Urinary bladder (tissue), 4 donors: Measurements from ENCODE around the gene MIX23. TPM values are rescaled to one million over a fixed set of nuclear protein-coding genes. Genes with fewer than 3 reads are reported as not detected.
A peak's percentile ranks its signal among the peaks of the same experiment; 100 is the strongest.

Source experiments
- DNase-seq: peaks from one replicate; pipeline ENCODE4 v3.0.0-alpha.2; 2015; ENCODE audit errors: extremely low spot score
- H3K27ac ChIP-seq: one replicate; pipeline ENCODE4 v1.5.1; 2013; ENCODE audit warnings: low read depth, mild to moderate bottlenecking, moderate library complexity
- H3K36me3 ChIP-seq: one replicate; pipeline ENCODE4 v1.6.1; 2013; ENCODE audit warnings: mild to moderate bottlenecking, moderate library complexity; ENCODE audit not compliant: insufficient read depth
- H3K4me1 ChIP-seq: one replicate; pipeline ENCODE4 v1.6.1; 2013; ENCODE audit warnings: mild to moderate bottlenecking, moderate library complexity; ENCODE audit not compliant: insufficient read depth
- H3K4me3 ChIP-seq: one replicate; pipeline ENCODE4 v1.5.1; 2013; ENCODE audit warnings: low read depth, low read length
- WGBS: extraction: QIAGEN DNeasy Blood & Tissue Kit; methylation state at CpG from one replicate; pipeline ENCODE4 v1.1.7; 2013; 5-methylcytosine and 5-hydroxymethylcytosine counted together
- polyA plus RNA-seq: library from polyadenylated mRNA; stranded (reverse); fragments of 200-250 nt; gene quantifications from one replicate; pipeline ENCODE4 v1.2.3, GENCODE V29; 2013
- total RNA-seq: library from RNA; depleted of rRNA; stranded (reverse); fragments of >200 nt; gene quantifications from one replicate; pipeline ENCODE4 v1.2.3, GENCODE V29; 2014
- donor health status: healthy with polysubstance abuse.
- donor health status: healthy.

The MIX23 gene
- total and polyA plus RNA-seq, 2 donors = 13.1 to 40.0 TPM

DNA sequence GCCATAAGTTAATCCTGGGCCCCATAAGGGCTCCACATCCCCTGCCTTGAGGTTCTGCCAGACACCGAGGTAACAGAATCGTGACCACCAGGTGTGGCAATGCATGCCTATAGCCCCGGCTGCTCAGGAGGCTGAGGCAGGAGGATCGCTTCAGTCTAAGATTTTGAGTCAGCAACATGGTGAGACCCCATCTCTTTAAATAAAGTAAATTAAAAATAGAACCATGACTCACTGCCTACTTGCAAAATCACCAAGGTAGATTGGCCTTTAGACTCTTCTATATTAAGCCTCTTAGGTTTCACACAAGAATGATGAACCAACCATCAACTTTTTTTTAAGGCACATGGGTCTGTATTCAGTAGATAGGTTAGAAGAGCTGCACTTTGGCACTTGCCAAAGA, 23.2 kb upstream of the MIX23 start:
- no peak for DNase-seq
- H3K36me3 ChIP-seq = peaks cover 8% of the 10 kb centered on the region
- no peak overlapping the region for H3K4me3 ChIP-seq
- WGBS = 96% methylated on average over 4 of the region's 4 CpGs
- H3K4me1 ChIP-seq = no peaks in the 10 kb centered on the region
- no peak overlapping the region for H3K27ac ChIP-seq

DNA sequence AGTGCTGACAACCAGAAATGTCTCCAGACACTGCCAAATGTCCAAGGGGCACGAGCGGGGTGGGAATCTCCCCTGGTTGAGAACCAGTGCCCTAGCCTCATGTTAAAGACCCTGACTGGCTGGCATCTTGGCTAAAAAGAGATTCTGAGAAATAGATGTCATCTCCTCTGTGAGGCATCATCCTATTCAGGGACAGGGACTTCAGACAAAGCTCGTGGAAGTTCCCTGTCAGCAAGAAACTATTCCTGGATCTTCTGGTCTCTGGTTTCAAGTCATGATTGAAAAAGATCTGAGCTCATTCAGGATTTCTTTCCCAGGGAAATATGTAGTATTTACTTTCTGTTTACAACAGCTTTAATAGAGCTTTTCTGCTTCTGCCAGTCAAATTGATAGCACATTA, 22.0 kb upstream of the MIX23 start:
- no peak for DNase-seq
- no peak overlapping the region for H3K4me3 ChIP-seq
- 63% methylated on average over 3 of the region's 3 CpGs for WGBS
- no peaks in the 10 kb centered on the region for H3K4me1 ChIP-seq
- peaks cover 6% of the 10 kb centered on the region for H3K36me3 ChIP-seq
- no peak overlapping the region for H3K27ac ChIP-seq

DNA sequence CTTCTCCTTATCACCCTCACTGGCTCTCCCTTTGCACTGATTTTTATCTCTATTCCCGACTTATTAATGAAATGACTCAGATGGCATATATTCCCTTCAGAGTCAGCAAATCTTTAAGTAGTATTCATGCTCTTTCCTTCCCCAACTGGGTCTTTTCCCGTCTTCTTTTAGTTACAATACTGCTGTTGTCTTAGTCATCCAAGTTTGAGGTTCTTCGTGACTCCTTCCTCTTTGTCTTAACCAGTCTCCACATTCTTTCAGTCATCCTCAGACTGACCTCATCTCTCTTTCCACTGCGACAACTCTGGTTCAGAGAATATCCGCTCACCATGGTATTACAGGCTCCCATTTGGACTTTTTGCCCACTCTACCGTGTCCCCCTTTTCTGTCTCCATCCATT, 20.5 kb upstream of the MIX23 start:
- H3K36me3 ChIP-seq = peaks cover 5% of the 10 kb centered on the region

DNA sequence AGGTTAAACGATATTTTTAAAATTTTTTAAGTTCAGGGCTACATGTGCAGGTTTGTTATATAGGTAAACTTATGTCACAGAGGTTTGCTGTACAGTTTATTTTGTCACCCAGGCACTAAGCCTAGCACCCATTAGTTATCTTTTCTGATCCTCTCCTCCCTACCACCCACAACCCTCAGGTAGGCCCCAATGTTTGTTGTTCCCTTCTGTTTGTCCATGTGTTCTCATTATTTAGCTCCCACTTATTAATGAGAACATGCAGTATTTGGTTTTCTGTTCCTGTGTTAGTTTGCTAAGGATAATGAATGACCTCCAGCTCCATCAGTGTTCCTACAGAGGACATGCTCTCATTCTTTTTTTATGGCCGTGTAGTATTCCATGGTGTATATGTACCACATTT, 15.9 kb upstream of the MIX23 start:
- 94% methylated on average over 2 of the region's 2 CpGs for WGBS
- no peaks in the 10 kb centered on the region for H3K4me1 ChIP-seq

More for the DNA sequence above, 20.5 kb upstream of the MIX23 start:
- Histone ChIP-seq H3K4me1 (no peaks in the 10 kb centered on the region), H3K4me3 (no peak overlapping the region), H3K27ac (no peak overlapping the region)
- 66% methylated on average over 6 of the region's 6 CpGs for WGBS
- no peak for DNase-seq

DNA sequence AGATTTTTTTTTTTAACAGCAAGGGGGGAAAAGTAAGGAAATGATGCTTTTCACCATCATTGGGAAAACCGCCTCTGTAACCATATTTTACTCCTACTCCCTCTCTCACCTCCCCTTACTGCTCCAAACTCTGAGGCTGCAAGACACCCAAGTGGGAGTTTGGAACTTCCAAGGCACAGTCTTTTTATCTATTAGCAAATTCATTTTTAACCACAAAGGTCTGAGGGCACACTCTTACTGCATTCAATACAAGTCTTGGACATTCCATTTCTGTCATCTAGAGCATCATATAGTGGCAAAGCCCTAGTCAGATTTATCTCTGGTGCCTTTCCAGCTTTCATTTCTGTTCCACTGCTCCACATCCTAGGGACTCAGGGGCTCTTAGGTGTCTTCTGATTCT, 14.2 kb upstream of the MIX23 start:
- Histone ChIP-seq H3K36me3 (peaks cover 2% of the 10 kb centered on the region), H3K27ac (no peak overlapping the region), H3K4me1 (no peaks in the 10 kb centered on the region), H3K4me3 (no peak overlapping the region)
- DNase-seq = no peak
- WGBS = 96% methylated on average over 1 of the region's 1 CpG

More for the DNA sequence above, 15.9 kb upstream of the MIX23 start:
- Histone ChIP-seq H3K4me3 (no peak overlapping the region), H3K27ac (no peak overlapping the region), H3K36me3 (peaks cover 5% of the 10 kb centered on the region)
- DNase-seq = no peak

DNA sequence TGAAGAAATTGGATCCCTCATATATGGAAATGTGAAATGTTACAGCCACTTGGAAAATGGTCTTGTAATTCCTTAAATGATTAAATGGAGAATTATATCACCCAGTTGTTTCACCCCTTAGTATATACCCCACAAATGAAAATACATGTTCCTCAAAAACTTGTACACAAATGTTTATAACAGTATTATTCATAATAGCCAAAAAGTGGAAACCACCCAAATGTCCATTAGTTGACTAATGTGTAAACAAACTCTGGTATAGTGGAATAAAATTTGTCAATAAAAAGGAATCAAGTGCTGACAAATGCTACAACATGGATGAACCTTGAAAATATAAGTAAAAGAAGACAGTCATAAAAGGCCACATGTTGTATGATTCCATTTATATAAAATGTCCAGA, 13.5 kb upstream of the MIX23 start:
- H3K27ac ChIP-seq = no peak overlapping the region

DNA sequence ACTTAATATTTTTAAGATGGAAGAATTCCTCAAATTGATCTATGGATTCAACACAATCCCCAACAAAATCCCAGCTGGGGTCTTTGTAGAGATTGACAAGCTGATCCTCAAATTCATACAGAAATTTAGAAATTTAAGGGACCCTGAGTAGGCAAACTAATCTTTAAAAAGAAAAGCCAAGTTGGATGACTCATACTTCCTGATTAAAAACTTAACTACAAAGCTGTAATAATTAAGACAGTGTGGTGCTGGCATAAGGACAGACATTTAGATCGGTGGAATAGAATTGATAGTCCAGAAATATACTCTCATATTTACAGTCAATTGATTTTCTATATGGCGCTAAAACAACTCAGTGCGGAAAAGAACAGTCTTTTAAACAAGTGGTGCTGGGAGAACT, 12.6 kb upstream of the MIX23 start:
- 62% methylated on average over 3 of the region's 3 CpGs for WGBS
- Histone ChIP-seq H3K4me3 (no peak overlapping the region), H3K27ac (no peak overlapping the region), H3K4me1 (no peaks in the 10 kb centered on the region), H3K36me3 (peaks cover 2% of the 10 kb centered on the region)
- no peak for DNase-seq

More for the DNA sequence above, 13.5 kb upstream of the MIX23 start:
- Histone ChIP-seq H3K36me3 (peaks cover 2% of the 10 kb centered on the region), H3K4me3 (no peak overlapping the region), H3K4me1 (no peaks in the 10 kb centered on the region)
- DNase-seq = no peak

DNA sequence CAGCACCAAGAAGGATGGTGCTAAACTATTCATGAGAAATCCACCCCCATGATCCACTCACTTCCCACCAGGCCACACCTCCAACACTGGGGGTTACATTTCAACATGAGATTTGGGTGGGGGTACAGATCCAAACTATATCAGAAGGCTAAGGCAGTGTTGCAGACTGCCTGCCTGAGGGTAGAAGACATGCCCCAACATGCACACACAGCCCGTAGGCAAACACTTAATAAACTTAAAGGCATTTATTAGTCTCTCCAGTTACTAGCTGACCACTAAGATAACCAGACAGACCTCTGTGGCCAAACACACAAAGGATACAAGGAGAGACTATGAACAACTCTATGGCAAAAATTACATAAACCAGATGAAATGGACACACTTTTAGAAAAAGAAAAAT, 11.1 kb upstream of the MIX23 start:
- Histone ChIP-seq H3K36me3 (peaks cover 2% of the 10 kb centered on the region), H3K4me3 (no peak overlapping the region), H3K27ac (no peak overlapping the region), H3K4me1 (no peaks in the 10 kb centered on the region)
- no peak for DNase-seq
- 48% methylated on average over 1 of the region's 1 CpG for WGBS

DNA sequence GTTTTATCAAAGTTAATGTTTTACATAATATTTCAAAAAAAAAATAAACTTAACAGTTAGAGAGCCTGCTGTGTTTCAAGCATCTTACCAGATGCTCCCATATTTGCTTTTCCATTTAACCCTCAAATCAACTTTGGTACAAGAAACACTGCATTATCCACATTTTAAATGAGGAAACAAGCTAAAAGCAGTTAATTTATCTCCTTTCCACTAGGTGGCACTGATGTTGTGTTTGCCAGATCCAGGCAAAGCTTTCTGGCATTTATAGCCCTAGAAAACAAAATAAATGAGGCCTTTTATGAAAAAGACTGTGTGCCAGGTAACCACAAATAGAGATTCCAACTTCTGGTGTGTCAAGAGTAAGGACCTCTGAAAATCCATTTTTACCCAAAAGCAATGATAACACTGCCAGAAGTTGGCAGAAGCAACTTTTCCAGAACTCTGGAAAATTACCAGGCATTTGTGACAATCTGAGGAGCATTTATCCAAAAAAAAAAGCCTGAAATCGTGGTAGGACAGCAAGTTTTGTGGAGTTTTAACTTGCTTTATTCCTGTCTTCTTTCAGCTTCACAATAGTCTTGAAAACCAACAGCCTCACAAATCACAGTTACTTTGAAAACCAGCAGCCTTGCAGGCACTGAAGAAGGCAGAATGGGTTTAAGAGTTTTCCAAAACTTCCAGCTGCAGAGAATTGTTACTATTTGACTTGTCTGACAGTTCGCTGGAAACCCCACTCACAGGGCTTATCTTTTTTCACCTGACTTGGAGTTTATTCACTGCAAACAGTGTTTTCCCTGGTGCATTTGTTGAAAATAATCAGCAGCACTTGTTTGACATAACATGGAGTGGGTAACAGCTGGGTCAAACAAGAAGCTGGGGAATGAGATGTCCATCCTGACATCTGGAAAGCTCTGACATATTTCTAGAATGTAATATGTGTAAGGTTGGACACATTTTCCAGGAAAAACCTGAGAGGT, 10.1 kb upstream of the MIX23 start:
- DNase-seq = peak; percentile 10
- H3K4me1 ChIP-seq = no peaks in the 10 kb centered on the region

DNA sequence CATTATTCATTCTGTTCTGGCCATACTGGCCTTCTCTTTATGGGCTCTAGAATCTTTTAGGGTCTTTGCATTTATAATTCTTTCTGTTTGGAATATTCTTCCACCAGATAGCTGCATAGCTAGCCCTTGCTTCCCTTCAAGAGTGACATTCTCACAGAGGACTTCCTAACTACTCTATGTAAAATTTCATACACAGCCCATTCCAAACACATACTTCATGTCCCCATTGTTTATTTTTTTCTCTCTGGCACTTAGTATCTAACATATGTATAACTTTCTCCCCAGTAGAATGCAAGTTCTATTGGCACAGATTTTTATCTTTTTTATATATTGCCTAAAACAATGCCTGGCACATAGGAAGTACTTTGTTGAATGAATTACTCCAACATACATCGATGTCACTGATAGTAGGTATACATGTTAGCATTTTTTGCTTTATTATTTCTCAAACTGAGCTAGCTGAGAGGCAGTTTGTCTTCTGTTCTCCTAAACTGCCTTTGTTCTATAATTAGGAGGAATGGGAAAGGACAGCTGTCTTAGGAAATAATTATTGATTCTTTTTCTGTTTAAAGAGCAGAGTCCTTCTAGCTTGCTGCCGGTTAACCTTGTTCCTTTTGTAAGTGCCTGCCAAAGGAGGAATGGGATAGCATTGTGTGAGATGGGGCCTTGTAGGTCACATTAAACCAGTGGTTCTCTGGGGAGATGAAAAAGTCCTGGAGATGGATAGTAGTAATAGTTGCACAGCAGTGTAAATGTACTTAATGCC, 8.8 kb upstream of the MIX23 start:
- Histone ChIP-seq H3K4me3 (no peak overlapping the region), H3K4me1 (peaks cover 2% of the 10 kb centered on the region), H3K36me3 (peaks cover 2% of the 10 kb centered on the region), H3K27ac (no peak overlapping the region)
- 84% methylated on average over 2 of the region's 2 CpGs for WGBS
- no peak for DNase-seq

More for the DNA sequence above, 10.1 kb upstream of the MIX23 start:
- 32% methylated on average over 2 of the region's 2 CpGs for WGBS
- Histone ChIP-seq H3K36me3 (peaks cover 2% of the 10 kb centered on the region), H3K4me3 (no peak overlapping the region), H3K27ac (peak overlapping the region; percentile 5)

DNA sequence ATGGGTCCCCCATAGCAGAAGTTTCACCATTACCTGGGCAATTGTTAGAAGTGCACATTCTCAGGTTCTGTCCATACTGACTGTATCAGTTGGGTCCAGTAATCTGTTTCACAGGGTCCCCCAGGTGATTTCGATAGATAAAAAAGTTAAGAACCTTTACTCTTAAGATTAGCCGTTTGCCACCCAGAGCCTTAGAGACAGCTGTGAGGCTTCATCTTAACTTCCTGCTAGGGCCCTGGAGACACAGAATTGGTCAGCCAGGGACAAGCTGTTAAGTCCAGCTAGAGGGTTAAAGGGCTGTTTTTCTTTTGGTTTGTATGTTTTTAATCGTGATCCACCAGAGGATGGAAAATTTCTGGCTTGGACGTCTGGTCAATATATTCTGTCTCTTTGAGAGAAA, 7.6 kb upstream of the MIX23 start:
- Histone ChIP-seq H3K36me3 (peaks cover under 1% of the 10 kb centered on the region), H3K27ac (peak overlapping the region; percentile 47), H3K4me3 (no peak overlapping the region), H3K4me1 (peaks cover 2% of the 10 kb centered on the region)
- 46% methylated on average over 4 of the region's 4 CpGs for WGBS
- no peak for DNase-seq

DNA sequence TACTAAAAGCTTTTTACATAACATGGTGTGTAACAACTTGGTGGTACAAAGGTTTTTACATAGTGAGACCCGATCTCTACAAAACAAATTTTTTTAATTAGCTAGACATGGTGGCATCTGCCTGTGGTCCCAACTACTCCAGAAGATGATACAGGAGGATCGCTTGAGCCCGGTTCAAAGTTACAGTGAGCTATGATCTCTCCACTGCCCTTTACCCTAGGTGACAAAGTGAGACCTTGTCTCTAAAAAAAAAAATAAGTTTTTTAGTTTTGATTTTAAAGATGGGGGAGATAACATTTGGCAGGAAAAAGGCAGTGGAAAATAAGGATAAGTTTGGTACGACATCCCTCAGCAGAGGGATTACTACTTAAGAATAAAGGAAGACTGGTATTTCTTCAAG, 6.9 kb upstream of the MIX23 start:
- Histone ChIP-seq H3K27ac (no peak overlapping the region), H3K4me3 (no peak overlapping the region), H3K36me3 (no peaks in the 10 kb centered on the region), H3K4me1 (peaks cover 2% of the 10 kb centered on the region)
- WGBS = 87% methylated on average over 4 of the region's 4 CpGs
- no peak for DNase-seq

DNA sequence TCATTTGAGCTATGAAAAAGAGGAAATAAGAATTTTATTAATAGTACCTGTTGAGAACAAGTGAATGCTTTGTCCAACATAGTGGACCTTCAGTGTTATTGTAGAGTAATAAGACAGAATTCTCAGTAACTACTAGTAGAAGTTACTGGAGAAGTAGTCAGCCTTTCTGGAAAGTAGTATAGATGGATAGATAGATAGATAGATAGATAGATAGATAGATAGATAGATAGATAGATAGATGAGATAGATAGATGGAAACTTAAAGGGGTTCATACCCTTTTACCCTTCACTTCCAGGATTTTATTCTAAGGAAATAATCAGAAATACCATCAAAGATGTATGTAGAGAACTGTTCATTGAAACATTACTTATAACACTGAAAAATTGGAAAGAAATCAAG, 6.2 kb upstream of the MIX23 start:
- Histone ChIP-seq H3K4me1 (peaks cover 2% of the 10 kb centered on the region), H3K4me3 (no peak overlapping the region), H3K36me3 (no peaks in the 10 kb centered on the region), H3K27ac (no peak overlapping the region)
- no peak for DNase-seq

DNA sequence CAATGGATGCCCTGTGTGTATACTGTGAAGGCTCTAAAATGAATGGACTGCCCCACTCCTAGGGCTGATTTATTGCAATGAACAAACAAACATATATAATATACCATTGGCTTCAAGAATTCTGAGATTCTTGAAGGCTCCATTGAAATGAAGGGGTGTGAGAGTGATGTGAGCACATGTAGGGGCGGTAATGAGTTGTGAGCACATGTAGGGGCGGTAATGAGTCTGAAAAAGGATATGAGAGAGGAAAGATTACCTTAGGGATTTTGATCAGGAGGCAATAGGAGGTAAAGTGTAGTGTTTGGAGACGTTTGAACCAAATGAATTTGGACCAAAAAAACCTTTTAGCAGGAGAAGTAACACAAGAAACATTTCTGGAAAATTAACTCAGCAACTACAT, 4.7 kb upstream of the MIX23 start:
- Histone ChIP-seq H3K27ac (no peak overlapping the region), H3K4me1 (peaks cover 2% of the 10 kb centered on the region), H3K4me3 (no peak overlapping the region), H3K36me3 (no peaks in the 10 kb centered on the region)
- DNase-seq = no peak
- 82% methylated on average over 3 of the region's 3 CpGs for WGBS
